HG02943 (cell line): ENCODE data around the gene TSEN2.

Experiments used
- ATAC-seq: cut with Tn5 transposase; IDR thresholded peaks from one replicate; pipeline ENCODE4 v1.9.1; 2021; ENCODE audit warnings: mild to moderate bottlenecking, low read depth, moderate library complexity; ENCODE audit not compliant: unreplicated experiment

TSEN2 gene

GRCh38 chr3:12544652-12545472 is 60.6 kb downstream of the TSEN2 start:
- no peak for ATAC-seq

GRCh38 chr3:12545473-12545791 is 61.2 kb downstream of the TSEN2 start, which contains the start of gene MKRN2OS:
Gene MKRN2OS (minus strand): TSS chr3:12545499. CDS start chr3:12545464, 35 bp downstream.
- ATAC-seq, result no peak

- no peak for ATAC-seq
Observed at GRCh38 chr3:12549971-12550760, 65.9 kb downstream of the TSEN2 start.

GRCh38 chr3:12553921-12554391 is 69.7 kb downstream of the TSEN2 start:
- no peak for ATAC-seq

- no peak for ATAC-seq
Observed at GRCh38 chr3:12556314-12556689, 72.0 kb downstream of the TSEN2 start.

- ATAC-seq, result peak; percentile 85
Observed at GRCh38 chr3:12556690-12557472, 72.6 kb downstream of the TSEN2 start, which contains the start of gene MKRN2. Gene MKRN2 (plus strand): TSS chr3:12557087. CDS start chr3:12557151, 64 bp downstream.

GRCh38 chr3:12557473-12558100 is 73.3 kb downstream of the TSEN2 start:
- ATAC-seq, result no peak

- no peak for ATAC-seq
Observed at GRCh38 chr3:12558706-12559105, 74.4 kb downstream of the TSEN2 start.

GRCh38 chr3:12559520-12559919 is 75.2 kb downstream of the TSEN2 start:
- no peak for ATAC-seq

GRCh38 chr3:12560505-12561190 is 76.4 kb downstream of the TSEN2 start:
- no peak for ATAC-seq

- ATAC-seq, result no peak
Observed at GRCh38 chr3:12561397-12561796, 77.1 kb downstream of the TSEN2 start.

- no peak for ATAC-seq
Observed at GRCh38 chr3:12562451-12562850, 78.2 kb downstream of the TSEN2 start.

- no peak for ATAC-seq
Observed at GRCh38 chr3:12566976-12567375, 82.7 kb downstream of the TSEN2 start.

- no peak for ATAC-seq
Observed at GRCh38 chr3:12568747-12569146, 84.5 kb downstream of the TSEN2 start.

- no peak for ATAC-seq
Observed at GRCh38 chr3:12569836-12570235, 85.6 kb downstream of the TSEN2 start.

- ATAC-seq, result no peak
Observed at GRCh38 chr3:12571986-12572385, 87.7 kb downstream of the TSEN2 start.

GRCh38 chr3:12574131-12574530 is 89.9 kb downstream of the TSEN2 start:
- no peak for ATAC-seq

- no peak for ATAC-seq
Observed at GRCh38 chr3:12574661-12575060, 90.4 kb downstream of the TSEN2 start.

GRCh38 chr3:12577379-12577778 is 93.1 kb downstream of the TSEN2 start:
- ATAC-seq, result no peak

GRCh38 chr3:12578742-12579141 is 94.5 kb downstream of the TSEN2 start:
- no peak for ATAC-seq
